ENCODE results near the gene HSPB6. TPM values are rescaled to one million over a fixed set of nuclear protein-coding genes. Genes with fewer than 3 reads are reported as not detected.
A peak's percentile ranks its signal among the peaks of the same experiment; 100 is the strongest.

The HSPB6 gene
- total and polyA plus RNA-seq, 2 of the 8 experiments (the other 6 are each of a cell fraction or from before 2014, with no cell fraction given) = 0.91 TPM; not detected in 1

GRCh38 chr19:35757231-35757748, 461 bp upstream of the HSPB6 start:
- no peak overlapping the region for H2AFZ ChIP-seq (ENCODE audit: low read length)
- POLR2A ChIA-PET (ENCODE audit: partially characterized antibody) = interaction anchor here (0.8 to 2.6 kb wide), 11 partner anchors 8 to 99 kb away, joined by 3 to 23 read pairs (median 5); partner anchors contain the start of genes KIRREL2, LIN37, PSENEN and U2AF1L4
- CTCF ChIA-PET (ENCODE audit: partially characterized antibody) = interaction anchor here (0.6 to 2.0 kb wide), 4 partner anchors 9 to 20 kb away, joined by 3 to 9 read pairs (median 3); partner anchors contain the start of gene LIN37

More at GRCh38 chr19:35757231-35757748, 461 bp upstream of the HSPB6 start:
- Histone ChIP-seq H2BK15ac (ENCODE audit: low read length) (0 out of 2 replicates have a peak overlapping the region, but pooled peaks have one; percentile 81), H3K14ac (ENCODE audit: insufficient read length) (no peak overlapping the region), H3K27me3 (replicated peaks in 1 of 4; ENCODE audit: control insufficient read depth in 3 of 4, extremely low read depth in 1 of 4, insufficient read depth in 3 of 4, low read length in 3 of 4) (peaks cover 0 to 17% (median 11%) of the 10 kb centered on the region in 4 experiments; a peak in 5 of 7 replicates), H3K23me2 (ENCODE audit: low read depth, low read length) (peaks cover 16% of the 10 kb centered on the region; the same call in 1 of the 2 replicates), H2BK12ac (ENCODE audit: low read depth, low read length) (no peak overlapping the region), H4K91ac (replicated peaks; ENCODE audit: insufficient read length, low read length) (no peak overlapping the region), H3K4me1 (replicated peaks in 1 of 4; ENCODE audit: control insufficient read depth in 3 of 4, insufficient read depth in 4 of 4, low read length in 3 of 4) (peaks cover 0 to 18% (median 11%) of the 10 kb centered on the region in 4 experiments; a peak in 5 of 7 replicates), H3K56ac (replicated peaks; ENCODE audit: insufficient read length, low read depth, low read length) (no peak overlapping the region), H4K8ac (ENCODE audit: extremely low read depth, insufficient read depth, low read length) (no peak overlapping the region), H2BK120ac (replicated peaks; ENCODE audit: low read depth, low read length) (no peak overlapping the region), H2BK20ac (ENCODE audit: low read length) (no peak overlapping the region), H3K4me2 (ENCODE audit: insufficient read depth in 1 of 2, low read depth in 2 of 2, low read length in 2 of 2) (peak overlapping the region; percentile 95 to 98), H3K23ac (ENCODE audit: insufficient read length) (no peak overlapping the region), H3K36me3 (ENCODE audit: control insufficient read depth in 2 of 4, insufficient read depth in 4 of 4, low read length in 3 of 4) (peaks cover 0 to 13% (median 4%) of the 10 kb centered on the region in 4 experiments; a peak in 5 of 8 replicates), H4K20me1 (replicated peaks in 1 of 2; ENCODE audit: control insufficient read depth in 1 of 2, insufficient read depth in 2 of 2, low read length in 2 of 2) (peaks cover 0 to 6% of the 10 kb centered on the region in 2 experiments), H3K9ac (replicated peaks in 1 of 4; ENCODE audit: extremely low read depth in 1 of 4, low read depth in 3 of 4, low read length in 3 of 4) (peak overlapping the region in 1 of 4 experiments; percentile 14; a peak in 1 of 7 replicates), H3K27ac (ENCODE audit: low read depth, low read length) (no peak overlapping the region), H2AK5ac (ENCODE audit: low read depth, low read length) (no peak overlapping the region), H3K9me3 (ENCODE audit: insufficient read depth in 2 of 2, low read depth in 1 of 2, low read length in 1 of 2) (no peaks in the 10 kb centered on the region), H3K79me2 (ENCODE audit: control insufficient read depth in 1 of 2, insufficient read depth in 2 of 2, low read length in 2 of 2) (peaks cover 0 to 6% of the 10 kb centered on the region in 2 experiments; a peak in 2 of 4 replicates), H3K18ac (ENCODE audit: extremely low read depth, low read length) (peak overlapping the region; percentile 32), H3K4ac (replicated peaks; ENCODE audit: insufficient read length, low read depth, low read length) (no peak overlapping the region), H3K4me3 (ENCODE audit: extremely low read depth in 1 of 4, insufficient read depth in 2 of 4, low read depth in 3 of 4, low read length in 4 of 4) (peak overlapping the region; percentile 95 to 100 (median 98)), H2BK5ac (ENCODE audit: low read depth, low read length) (no peak overlapping the region), H3K79me1 (ENCODE audit: low read depth, low read length) (peaks cover 4% of the 10 kb centered on the region), H4K5ac (ENCODE audit: insufficient read length, low read depth, low read length) (peak overlapping the region; percentile 5)
- 11% methylated on average over 17 of the region's 19 CpGs; no CpG with 5 or more reads in 1 of the 2 experiments for WGBS, 2 experiments (ENCODE audit: extremely low coverage in 1 of 2, insufficient coverage in 1 of 2, insufficient read length in 1 of 2, insufficient replicate concordance in 2 of 2, low coverage in 1 of 2, low lambda C conversion rate in 2 of 2, missing lambda C conversion rate in 1 of 2)
- TF ChIP-seq EP300 (IDR thresholded peaks at IDR 0.05; ENCODE audit: borderline replicate concordance in 1 of 2, low read depth in 2 of 2, low read length in 2 of 2) (no peak), SIRT6 (IDR thresholded peaks at IDR 0.05; ENCODE audit: low read length) (no peak), RBBP5 (IDR thresholded peaks at IDR 0.05; ENCODE audit: borderline replicate concordance, low read depth, low read length) (no peak), SRF (IDR thresholded peaks at IDR 0.05; ENCODE audit: low read depth, low read length) (no peak), SP2 (IDR thresholded peaks at IDR 0.05; ENCODE audit: low read length) (no peak), CEBPB (IDR thresholded peaks at IDR 0.05; ENCODE audit: low read depth, low read length) (peak; percentile 55; the same call in 1 of the 2 replicates), EGR1 (IDR thresholded peaks at IDR 0.05; ENCODE audit: borderline replicate concordance, low read depth, low read length) (no peak), TBP (IDR thresholded peaks at IDR 0.05; ENCODE audit: low read depth, low read length) (peak; percentile 38; the same call in 1 of the 2 replicates), RAD21 (IDR thresholded peaks at IDR 0.05 in 1 of 2, conservative IDR thresholded peaks at IDR 0.05 in 1 of 2; ENCODE audit: low read depth in 2 of 2, low read length in 2 of 2) (no peak), KDM4A (IDR thresholded peaks at IDR 0.05; ENCODE audit: low read depth, low read length, severe bottlenecking) (peak; percentile 36)
- FAIRE-seq (no peak), DNase-seq (ENCODE audit: low read depth in 1 of 2, low spot score in 2 of 2) (no peak)

Data from H1 (cell line).